Duodenal mucosa (tissue), 2 donors: ENCODE measurements around the gene DNAI1.

ENCODE experiments used
- H3K27ac ChIP-seq: one replicate; pipeline ENCODE4 v1.7.0; 2013; ENCODE audit warnings: low read depth, low read length
- H3K27me3 ChIP-seq, 2 donors: one replicate each; pipeline ENCODE4 v1.7.0; 2013; ENCODE audit warnings: low read length in 2 of 2, control low read depth in 1 of 2; ENCODE audit not compliant: insufficient read depth in 2 of 2, control insufficient read depth in 1 of 2
- H3K36me3 ChIP-seq, 2 donors: one replicate each; pipeline ENCODE4 v1.7.0; 2013; ENCODE audit warnings: low read length in 2 of 2, control low read depth in 1 of 2; ENCODE audit not compliant: insufficient read depth in 2 of 2, control insufficient read depth in 1 of 2
- H3K4me1 ChIP-seq, 2 donors: one replicate each; pipeline ENCODE4 v1.7.0; 2013; ENCODE audit warnings: low read length in 2 of 2, control low read depth in 1 of 2; ENCODE audit not compliant: insufficient read depth in 2 of 2, control insufficient read depth in 1 of 2
- H3K4me3 ChIP-seq, 2 donors: one replicate each; pipeline ENCODE4 v1.7.0; 2013; ENCODE audit warnings: low read length in 2 of 2, low read depth in 1 of 2
- H3K9ac ChIP-seq, 2 donors: one replicate each; pipeline ENCODE4 v1.7.0; 2013; ENCODE audit warnings: low read length in 2 of 2, low read depth in 1 of 2
- H3K9me3 ChIP-seq, 2 donors: one replicate each; pipeline ENCODE4 v1.7.0; 2013; ENCODE audit warnings: low read length in 2 of 2, control low read depth in 1 of 2; ENCODE audit not compliant: control insufficient read depth in 1 of 2

Gene DNAI1

DNA sequence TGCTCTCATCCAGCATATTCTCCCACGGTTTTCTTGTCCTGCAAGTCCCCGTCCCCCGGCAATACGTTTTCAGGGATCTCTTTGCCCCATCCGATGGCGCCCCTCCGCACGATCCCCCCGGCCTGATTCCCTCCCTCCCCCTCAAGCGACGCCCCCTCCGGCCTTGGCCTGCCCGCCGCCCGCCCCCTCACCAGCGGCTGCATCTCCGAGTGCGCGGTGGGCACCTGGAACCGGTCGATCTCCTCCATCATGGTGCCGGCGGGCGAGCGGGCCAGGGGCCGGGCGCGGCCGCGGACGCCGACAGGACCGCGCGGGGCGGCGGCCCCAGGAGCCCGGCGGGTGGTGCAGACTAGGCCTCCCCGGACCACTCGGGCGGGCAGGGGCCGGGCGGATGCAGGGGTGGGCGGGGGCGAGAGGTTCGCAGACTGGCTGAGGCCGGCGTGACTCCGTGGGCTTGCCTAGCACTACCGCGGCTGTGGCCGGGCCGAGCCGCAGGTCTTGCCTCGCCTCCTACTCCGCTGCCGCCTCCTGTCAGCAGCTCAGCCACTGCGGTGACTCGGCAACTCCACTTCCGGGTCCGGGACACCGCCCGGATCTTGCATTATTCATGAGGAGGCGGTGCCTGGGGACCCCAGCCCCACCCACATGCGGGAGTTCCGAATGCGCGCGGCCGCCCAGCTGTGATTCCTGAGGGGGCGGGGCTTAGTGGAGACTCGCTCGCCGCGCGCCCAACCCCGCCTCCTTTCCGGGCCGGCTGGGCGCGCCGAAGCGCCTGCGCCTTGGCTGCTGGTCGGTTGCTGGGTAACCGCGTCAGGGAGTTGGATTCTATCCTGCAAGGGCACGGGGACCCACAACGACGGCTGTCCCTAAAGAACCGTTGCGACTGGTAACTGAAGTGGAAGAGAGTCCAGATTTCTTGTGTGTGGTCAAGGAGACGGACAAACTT is at the start of gene DNAI1, which contains the start of gene FAM219A:
TSS of gene DNAI1 (plus strand) at position 793 of the 946 bp plus-strand sequence. CDS start 201 bp downstream, outside the sequence.
TSS of gene FAM219A (minus strand) at position 558 of the 946 bp plus-strand sequence. CDS start at position 251, 307 bp downstream.
- peak within 1 kb of the TSS; percentile 75 to 89 for H3K4me3 ChIP-seq
- H3K36me3 ChIP-seq = no peaks in the 10 kb centered on the region
- peaks cover 11 to 17% of the 10 kb centered on the region in 2 donors for H3K4me1 ChIP-seq
- no peak within 1 kb of the TSS for H3K27ac ChIP-seq
- H3K9me3 ChIP-seq = no peaks in the 10 kb centered on the region
- peaks cover 16 to 19% of the 10 kb centered on the region in 2 donors for H3K27me3 ChIP-seq
- H3K9ac ChIP-seq = peak within 1 kb of the TSS; percentile 73 to 76

DNA sequence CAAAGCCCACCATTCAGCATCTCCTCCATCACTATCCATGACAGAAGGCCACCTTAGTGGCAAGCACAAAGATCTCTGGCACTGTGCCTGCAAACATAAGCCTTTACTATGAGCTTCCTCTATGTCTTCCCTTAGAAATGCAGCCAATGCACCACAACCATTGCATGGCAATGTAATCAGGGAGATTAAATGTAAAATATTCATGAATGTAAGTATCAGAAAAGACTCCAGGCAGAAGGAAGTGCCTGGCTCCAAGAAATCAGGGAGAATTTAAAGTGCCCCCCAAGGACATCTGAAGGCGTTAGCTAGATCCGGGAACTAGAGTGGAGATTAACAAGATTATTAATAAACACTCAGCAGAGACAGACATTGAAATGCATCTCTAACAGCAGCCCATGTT is 49.5 kb upstream of the DNAI1 start:
- Histone ChIP-seq H3K9me3 (no peaks in the 10 kb centered on the region), H3K36me3 (no peaks in the 10 kb centered on the region), H3K4me3 (no peak overlapping the region), H3K27ac (no peak overlapping the region), H3K27me3 (no peaks in the 10 kb centered on the region), H3K4me1 (no peaks in the 10 kb centered on the region), H3K9ac (no peak overlapping the region)

DNA sequence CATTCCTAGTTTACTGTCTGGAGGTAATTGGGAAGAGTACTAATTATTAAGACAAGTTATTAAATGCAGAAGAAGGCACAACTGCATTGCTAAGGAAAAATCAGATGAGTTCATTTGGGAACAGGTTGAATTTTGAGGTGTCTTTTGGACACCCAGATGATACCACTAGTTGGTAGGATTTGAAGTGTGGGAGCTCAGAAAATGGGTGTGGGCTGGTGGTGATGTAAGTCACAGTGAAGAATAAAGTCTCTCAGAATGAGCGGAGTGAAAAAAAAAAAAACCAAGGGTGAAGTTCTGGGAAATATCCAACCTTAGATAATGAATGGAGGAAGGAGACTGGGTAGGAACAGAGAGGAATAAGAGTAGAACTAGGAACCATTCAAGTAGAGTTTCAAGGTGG is 46.3 kb upstream of the DNAI1 start:
- H3K4me1 ChIP-seq = no peaks in the 10 kb centered on the region
- no peaks in the 10 kb centered on the region for H3K9me3 ChIP-seq
- H3K4me3 ChIP-seq = no peak overlapping the region
- H3K27me3 ChIP-seq = no peaks in the 10 kb centered on the region
- H3K9ac ChIP-seq = no peak overlapping the region
- H3K27ac ChIP-seq = no peak overlapping the region
- H3K36me3 ChIP-seq = no peaks in the 10 kb centered on the region

DNA sequence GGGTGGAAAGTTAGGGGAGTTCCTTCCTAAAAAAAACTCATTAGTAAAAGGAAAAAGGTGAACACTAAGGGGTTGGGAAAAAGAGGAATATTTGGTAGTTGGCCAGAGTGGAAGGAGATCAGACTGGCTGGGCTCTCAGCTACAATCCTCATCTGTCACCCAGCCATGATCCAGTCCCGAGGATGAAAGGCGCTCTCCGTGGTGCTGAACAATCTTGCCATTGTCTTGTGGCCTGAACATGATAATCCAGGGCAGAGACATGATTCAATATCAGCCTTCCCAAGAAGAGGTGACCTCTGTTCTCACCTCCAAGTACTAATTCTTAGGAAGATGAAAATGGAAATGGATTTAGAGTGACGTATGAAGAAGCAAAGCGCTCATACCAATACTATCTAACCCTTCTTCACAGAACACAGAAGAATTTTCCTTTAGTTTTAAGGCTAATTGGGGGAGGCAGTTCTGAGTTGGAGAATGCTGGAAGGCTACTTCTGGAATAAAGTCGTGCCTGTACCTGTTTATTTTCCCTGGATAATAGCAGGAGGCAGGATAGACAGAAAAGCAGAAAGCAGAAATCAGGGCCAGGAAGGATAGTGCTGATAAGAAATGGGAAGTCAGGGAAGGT is 45.3 kb upstream of the DNAI1 start:
- H3K4me1 ChIP-seq = no peaks in the 10 kb centered on the region
- H3K36me3 ChIP-seq = no peaks in the 10 kb centered on the region
- no peaks in the 10 kb centered on the region for H3K9me3 ChIP-seq
- H3K9ac ChIP-seq = no peak overlapping the region
- H3K4me3 ChIP-seq = no peak overlapping the region
- no peaks in the 10 kb centered on the region for H3K27me3 ChIP-seq
- H3K27ac ChIP-seq = no peak overlapping the region

DNA sequence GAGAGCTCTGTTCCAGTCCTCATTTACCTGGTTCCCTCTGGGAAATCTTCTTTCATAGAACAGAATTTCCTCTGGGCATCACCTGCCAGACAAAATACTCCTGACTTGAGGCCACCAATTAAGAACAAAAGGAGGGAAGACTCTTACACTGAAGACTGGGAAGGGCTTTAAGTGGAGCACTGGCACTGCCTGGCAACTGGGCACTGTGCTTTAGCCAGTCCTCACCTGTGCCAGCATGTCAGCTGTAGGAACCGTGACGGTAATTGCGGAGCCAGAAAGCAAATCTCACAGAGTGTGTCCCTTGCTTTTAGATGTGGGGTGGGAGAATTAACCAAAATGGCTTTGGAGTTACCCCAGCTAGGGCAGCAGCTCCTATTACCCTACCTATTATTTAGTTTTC is 40.9 kb upstream of the DNAI1 start:
- H3K27me3 ChIP-seq = no peaks in the 10 kb centered on the region
- H3K4me3 ChIP-seq = no peak overlapping the region
- no peaks in the 10 kb centered on the region for H3K9me3 ChIP-seq
- H3K9ac ChIP-seq = no peak overlapping the region
- H3K4me1 ChIP-seq = no peaks in the 10 kb centered on the region
- no peak overlapping the region for H3K27ac ChIP-seq
- H3K36me3 ChIP-seq = no peaks in the 10 kb centered on the region

DNA sequence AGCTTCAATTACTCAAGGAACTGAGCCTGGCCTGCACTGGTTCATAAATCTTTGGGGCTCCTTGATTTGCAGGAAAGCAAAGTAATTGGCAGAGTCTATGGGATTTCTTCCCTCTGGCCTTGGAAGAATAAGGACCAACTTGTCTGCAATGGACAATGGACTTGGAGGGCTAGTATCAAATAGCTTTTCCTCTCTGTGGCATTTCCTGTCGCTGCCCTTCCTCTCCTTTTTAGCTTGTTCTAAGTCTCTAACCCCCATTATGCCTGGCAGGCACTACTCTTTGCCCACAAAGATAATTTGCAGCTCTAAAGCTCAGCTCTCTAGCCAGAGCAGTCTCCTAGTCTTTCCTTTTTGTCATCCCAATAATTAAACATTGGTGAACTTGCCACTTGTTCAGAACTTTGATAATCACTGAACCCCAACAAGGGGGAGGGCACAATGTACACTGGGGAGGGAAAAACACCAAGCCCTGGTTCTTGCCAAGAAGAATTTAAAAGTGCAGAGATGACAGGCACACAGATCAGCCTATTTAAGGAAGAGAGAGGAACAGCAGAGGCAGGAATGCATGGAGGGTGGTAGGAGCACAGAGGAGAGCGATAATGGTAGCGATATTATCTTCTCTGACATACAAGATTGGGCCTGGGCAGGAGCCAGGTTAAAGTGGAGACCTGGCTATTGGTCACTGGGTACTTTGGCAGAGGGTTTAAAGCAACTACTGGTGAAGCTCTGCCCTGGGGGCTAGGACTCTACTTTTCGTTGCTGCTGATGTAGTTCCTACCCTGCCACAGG is 38.7 kb upstream of the DNAI1 start:
- Histone ChIP-seq H3K27me3 (no peaks in the 10 kb centered on the region), H3K4me3 (no peak overlapping the region), H3K9ac (no peak overlapping the region), H3K27ac (no peak overlapping the region), H3K4me1 (no peaks in the 10 kb centered on the region), H3K36me3 (no peaks in the 10 kb centered on the region), H3K9me3 (no peaks in the 10 kb centered on the region)

DNA sequence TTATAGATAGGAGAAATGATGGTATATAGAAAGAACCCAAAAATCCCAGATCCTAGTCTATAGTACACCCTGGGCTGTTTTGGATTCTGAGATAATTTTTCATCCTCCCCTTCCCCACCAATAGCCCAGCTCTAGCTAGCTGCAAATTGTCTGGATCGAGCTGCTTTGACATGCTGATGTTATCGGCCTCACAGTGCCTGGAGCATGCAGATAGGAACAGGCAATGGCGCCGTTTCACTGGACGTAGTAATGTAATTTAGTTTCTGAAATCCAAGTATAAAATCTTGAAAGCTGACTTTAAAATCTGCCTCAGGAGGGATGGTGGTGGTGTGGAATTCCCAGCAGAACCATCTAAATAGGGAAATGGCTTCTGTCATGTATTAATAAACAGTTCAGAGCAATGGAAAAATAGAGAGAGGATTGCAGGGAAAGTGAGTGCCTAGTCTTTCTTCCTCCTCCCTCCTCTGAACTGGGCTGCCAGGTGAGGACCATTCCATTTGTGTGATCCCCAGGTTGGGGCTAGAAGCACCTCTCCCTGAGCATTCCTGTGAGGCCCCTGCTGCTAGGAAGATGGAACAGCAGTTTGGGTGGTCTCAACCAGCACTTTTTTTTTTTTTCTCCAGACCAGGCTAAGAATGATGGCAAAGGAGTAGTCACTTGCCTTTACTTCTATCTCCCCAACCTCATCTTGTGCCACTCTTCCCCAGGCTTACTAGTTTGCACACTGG is 32.1 kb upstream of the DNAI1 start:
- no peaks in the 10 kb centered on the region for H3K27me3 ChIP-seq
- no peak overlapping the region for H3K4me3 ChIP-seq
- peaks cover 0 to 4% of the 10 kb centered on the region in 2 donors for H3K4me1 ChIP-seq
- H3K9me3 ChIP-seq = no peaks in the 10 kb centered on the region
- H3K36me3 ChIP-seq = no peaks in the 10 kb centered on the region
- H3K27ac ChIP-seq = no peak overlapping the region
- no peak overlapping the region for H3K9ac ChIP-seq

DNA sequence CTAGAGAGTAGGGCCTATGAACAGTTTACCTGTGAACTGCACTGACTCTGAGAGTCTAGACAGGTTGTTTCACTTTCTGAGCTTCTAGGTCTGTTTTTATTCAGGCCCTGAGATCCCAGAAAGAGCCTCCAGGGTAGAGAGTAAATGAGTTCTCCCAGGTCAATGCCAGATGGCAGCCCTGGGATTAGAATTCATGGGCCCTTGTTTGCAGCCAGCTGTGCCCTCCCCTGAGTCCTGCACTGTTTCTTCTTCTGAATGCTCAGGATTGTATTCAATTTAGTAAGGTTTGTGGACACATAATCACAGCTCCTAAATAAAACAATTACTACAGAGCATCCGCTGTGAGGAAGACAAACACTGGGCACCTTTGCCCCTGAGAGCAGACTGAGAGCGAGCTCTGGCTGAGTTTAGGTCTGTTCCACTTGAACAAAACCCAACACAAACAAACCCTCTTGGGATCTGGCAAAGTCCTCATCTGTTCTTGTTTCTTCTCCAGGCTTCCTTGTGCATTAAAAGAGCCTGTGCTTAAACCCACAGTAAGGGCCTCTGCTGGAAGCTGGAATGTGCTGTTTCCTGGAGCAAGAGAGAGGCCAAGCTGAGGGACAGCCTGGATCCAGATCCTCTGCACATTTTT is 30.2 kb upstream of the DNAI1 start:
- Histone ChIP-seq H3K4me3 (no peak overlapping the region), H3K36me3 (no peaks in the 10 kb centered on the region), H3K9me3 (no peaks in the 10 kb centered on the region), H3K27ac (no peak overlapping the region), H3K4me1 (peaks cover 0 to 4% of the 10 kb centered on the region in 2 donors), H3K9ac (no peak overlapping the region), H3K27me3 (no peaks in the 10 kb centered on the region)

DNA sequence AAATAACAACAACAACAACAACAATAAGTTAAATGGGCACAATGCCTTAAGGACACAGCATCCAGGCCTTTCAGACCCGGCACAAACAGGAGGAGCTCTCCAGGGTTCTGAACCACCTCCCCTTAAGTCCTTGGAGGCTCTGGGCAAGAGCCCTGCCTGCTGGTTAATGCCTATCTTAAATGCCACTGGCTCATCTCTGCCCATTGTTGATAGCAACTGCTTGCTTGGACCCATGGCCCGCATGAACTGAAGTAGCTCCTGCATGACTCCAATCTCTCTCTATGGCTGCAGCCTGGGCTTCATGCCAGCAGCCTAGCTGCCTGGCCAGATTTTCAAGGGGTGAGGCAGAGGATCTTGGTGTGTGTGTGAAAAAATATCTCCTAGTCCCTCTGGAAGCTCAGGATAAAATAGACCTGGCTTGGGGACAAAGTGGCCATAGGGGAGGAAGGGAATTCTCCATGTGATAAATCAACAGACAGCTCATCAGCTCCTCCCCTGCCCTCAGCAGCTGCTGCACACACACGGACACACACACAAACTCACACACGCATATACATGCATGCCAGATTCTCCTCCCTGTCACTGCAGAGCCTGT is 27.7 kb upstream of the DNAI1 start:
- Histone ChIP-seq H3K4me1 (peaks cover 0 to 4% of the 10 kb centered on the region in 2 donors), H3K4me3 (no peak overlapping the region), H3K36me3 (no peaks in the 10 kb centered on the region), H3K27ac (no peak overlapping the region), H3K27me3 (no peaks in the 10 kb centered on the region), H3K9ac (no peak overlapping the region), H3K9me3 (no peaks in the 10 kb centered on the region)
